H54 (cell line): ENCODE results near the gene MAP2K6.

ENCODE experiments used
- DNase-seq: peaks from one replicate; pipeline ENCODE4 v3.0.0; 2011; ENCODE audit warnings: low spot score, mixed read lengths; ENCODE audit not compliant: insufficient read length
- FAIRE-seq: peaks from 3 replicates; lab custom pipeline; 2011; peaks lifted over from hg19 to GRCh38; lab: Jason Lieb, UNC
- POLR2A ChIP-seq: IDR thresholded peaks from 2 replicates; pipeline ENCODE4 v1.6.1; 2011; ENCODE audit warnings: low read depth, mild to moderate bottlenecking, low read length

Gene MAP2K6

GRCh38 chr17:69558796-69559195 lies 144.3 kb downstream of the MAP2K6 start:
- no peak for DNase-seq
- no peak for TF ChIP-seq POLR2A
- no peak for FAIRE-seq

- FAIRE-seq (no peak), DNase-seq (no peak)
- TF ChIP-seq POLR2A = no peak
Observed at GRCh38 chr17:69560987-69561441, 146.5 kb downstream of the MAP2K6 start.

- TF ChIP-seq POLR2A = no peak
- FAIRE-seq (no peak), DNase-seq (no peak)
Observed at GRCh38 chr17:69561462-69561861, 147.0 kb downstream of the MAP2K6 start.

- DNase-seq (no peak), FAIRE-seq (no peak)
- no peak for TF ChIP-seq POLR2A
Observed at GRCh38 chr17:69565447-69565846, 150.9 kb downstream of the MAP2K6 start.

- no peak for TF ChIP-seq POLR2A
- DNase-seq (no peak), FAIRE-seq (no peak)
Observed at GRCh38 chr17:69567130-69567529, 152.6 kb downstream of the MAP2K6 start.

- TF ChIP-seq POLR2A = no peak
- no peak for DNase-seq
- no peak for FAIRE-seq
Observed at GRCh38 chr17:69572747-69573146, 158.2 kb downstream of the MAP2K6 start.

- FAIRE-seq (no peak), DNase-seq (no peak)
- no peak for TF ChIP-seq POLR2A
Observed at GRCh38 chr17:69573396-69573795, 158.9 kb downstream of the MAP2K6 start.

GRCh38 chr17:69574257-69575197 lies 160.0 kb downstream of the MAP2K6 start:
- no peak for TF ChIP-seq POLR2A
- FAIRE-seq (no peak), DNase-seq (no peak)

- FAIRE-seq (no peak), DNase-seq (no peak)
- TF ChIP-seq POLR2A = no peak
Observed at GRCh38 chr17:69575346-69575761, 160.9 kb downstream of the MAP2K6 start.

GRCh38 chr17:69577098-69577497 lies 162.6 kb downstream of the MAP2K6 start:
- DNase-seq (no peak), FAIRE-seq (no peak)
- no peak for TF ChIP-seq POLR2A

GRCh38 chr17:69578385-69578936 lies 164.0 kb downstream of the MAP2K6 start:
- TF ChIP-seq POLR2A = no peak
- DNase-seq (no peak), FAIRE-seq (no peak)

- FAIRE-seq (no peak), DNase-seq (no peak)
- TF ChIP-seq POLR2A = no peak
Observed at GRCh38 chr17:69579961-69580677, 165.6 kb downstream of the MAP2K6 start.

- DNase-seq = no peak
- no peak for FAIRE-seq
- TF ChIP-seq POLR2A = no peak
Observed at GRCh38 chr17:69581061-69581961, 166.8 kb downstream of the MAP2K6 start.
